ENCODE measurements around the gene PHC2.

- no peak for TF ChIP-seq EZH2 (IDR thresholded peaks at IDR 0.05; ENCODE audit: borderline replicate concordance)
- TF ChIP-seq, protein P1, sequence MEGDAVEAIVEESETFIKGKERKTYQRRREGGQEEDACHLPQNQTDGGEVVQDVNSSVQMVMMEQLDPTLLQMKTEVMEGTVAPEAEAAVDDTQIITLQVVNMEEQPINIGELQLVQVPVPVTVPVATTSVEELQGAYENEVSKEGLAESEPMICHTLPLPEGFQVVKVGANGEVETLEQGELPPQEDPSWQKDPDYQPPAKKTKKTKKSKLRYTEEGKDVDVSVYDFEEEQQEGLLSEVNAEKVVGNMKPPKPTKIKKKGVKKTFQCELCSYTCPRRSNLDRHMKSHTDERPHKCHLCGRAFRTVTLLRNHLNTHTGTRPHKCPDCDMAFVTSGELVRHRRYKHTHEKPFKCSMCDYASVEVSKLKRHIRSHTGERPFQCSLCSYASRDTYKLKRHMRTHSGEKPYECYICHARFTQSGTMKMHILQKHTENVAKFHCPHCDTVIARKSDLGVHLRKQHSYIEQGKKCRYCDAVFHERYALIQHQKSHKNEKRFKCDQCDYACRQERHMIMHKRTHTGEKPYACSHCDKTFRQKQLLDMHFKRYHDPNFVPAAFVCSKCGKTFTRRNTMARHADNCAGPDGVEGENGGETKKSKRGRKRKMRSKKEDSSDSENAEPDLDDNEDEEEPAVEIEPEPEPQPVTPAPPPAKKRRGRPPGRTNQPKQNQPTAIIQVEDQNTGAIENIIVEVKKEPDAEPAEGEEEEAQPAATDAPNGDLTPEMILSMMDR (IDR thresholded peaks at IDR 0.05; ENCODE audit: poor library complexity) = no peak
Observed at GRCh38 chr1:33436557-33437285, 5.8 kb upstream of the PHC2 start.
